Measurements from ENCODE around the gene KRTAP4-5.
"Not testable (repeated sequence)": the region's sequence is repeated elsewhere in the genome, so short reads cannot be mapped to it uniquely, and the experiment has no call there.

Gene KRTAP4-5

GRCh38 chr17:41176744-41177387 is 27.2 kb upstream of the KRTAP4-5 start:
- WGBS (ENCODE audit: insufficient coverage, insufficient read length): no CpG with 5 or more reads among the region's 3 CpGs
- H3K4me3 ChIP-seq (ENCODE audit: low read length): no peak overlapping the region
- DNase-seq (ENCODE audit: low read depth, low spot score): no peak

GRCh38 chr17:41171886-41172285 is 22.3 kb upstream of the KRTAP4-5 start:
- no CpG with 5 or more reads among the region's 2 CpGs for WGBS (ENCODE audit: insufficient coverage, insufficient read length)
- no peak for DNase-seq (ENCODE audit: low read depth, low spot score)

More at GRCh38 chr17:41176744-41177387, 27.2 kb upstream of the KRTAP4-5 start:
- H3K36me3 ChIP-seq (ENCODE audit: control insufficient read depth, insufficient read depth, low read length): no peaks in the 10 kb centered on the region
- H3K9me3 ChIP-seq (ENCODE audit: control insufficient read depth, insufficient read depth, low read length): no peaks in the 10 kb centered on the region
- no peaks in the 10 kb centered on the region for H3K27me3 ChIP-seq (ENCODE audit: control insufficient read depth, insufficient read depth, low read length)
- no peak overlapping the region for H3K27ac ChIP-seq (ENCODE audit: low read length)
- H3K4me1 ChIP-seq (ENCODE audit: control insufficient read depth, insufficient read depth, low read length): no peaks in the 10 kb centered on the region; the same call in 1 of the 2 replicates

DNA sequence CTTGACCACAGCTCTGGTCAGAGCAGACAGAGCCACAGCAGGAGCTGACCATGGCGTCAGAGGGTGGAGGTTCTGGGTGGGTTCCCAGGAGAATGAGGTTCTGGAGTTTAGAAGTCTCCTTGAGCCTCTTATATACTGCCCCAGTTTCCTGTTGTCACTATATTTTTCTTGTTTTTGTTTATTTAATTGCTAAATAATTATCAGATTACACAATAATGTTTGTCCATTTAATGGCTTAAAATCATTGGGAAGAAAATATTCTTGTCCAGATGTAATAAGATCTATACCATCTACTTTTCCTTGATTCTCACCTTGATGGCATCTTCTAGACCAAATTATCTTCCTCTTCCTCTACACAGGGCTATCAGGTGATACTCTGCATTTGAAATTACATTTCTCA is 18.5 kb upstream of the KRTAP4-5 start, which contains the start of gene KRTAP4-3:
Gene KRTAP4-3 (minus strand): TSS at position 101 of the 400 bp plus-strand sequence. CDS start 49 bp downstream, at position 52.
- no CpG with 5 or more reads among the region's 1 CpG for WGBS (ENCODE audit: insufficient coverage, insufficient read length)
- Histone ChIP-seq H3K36me3 (ENCODE audit: control insufficient read depth, insufficient read depth, low read length) (no peaks in the 10 kb centered on the region), H3K9me3 (ENCODE audit: control insufficient read depth, insufficient read depth, low read length) (no peaks in the 10 kb centered on the region), H3K27ac (ENCODE audit: low read length) (no peak within 1 kb of the TSS), H3K4me1 (ENCODE audit: control insufficient read depth, insufficient read depth, low read length) (no peaks in the 10 kb centered on the region), H3K4me3 (ENCODE audit: low read length) (no peak within 1 kb of the TSS), H3K27me3 (ENCODE audit: control insufficient read depth, insufficient read depth, low read length) (no peaks in the 10 kb centered on the region)
- DNase-seq (ENCODE audit: low read depth, low spot score): no peak

More at GRCh38 chr17:41171886-41172285, 22.3 kb upstream of the KRTAP4-5 start:
- Histone ChIP-seq H3K27ac (ENCODE audit: low read length) (no peak overlapping the region), H3K4me1 (ENCODE audit: control insufficient read depth, insufficient read depth, low read length) (no peaks in the 10 kb centered on the region), H3K9me3 (ENCODE audit: control insufficient read depth, insufficient read depth, low read length) (no peaks in the 10 kb centered on the region), H3K4me3 (ENCODE audit: low read length) (no peak overlapping the region), H3K27me3 (ENCODE audit: control insufficient read depth, insufficient read depth, low read length) (no peaks in the 10 kb centered on the region), H3K36me3 (ENCODE audit: control insufficient read depth, insufficient read depth, low read length) (no peaks in the 10 kb centered on the region)

DNA sequence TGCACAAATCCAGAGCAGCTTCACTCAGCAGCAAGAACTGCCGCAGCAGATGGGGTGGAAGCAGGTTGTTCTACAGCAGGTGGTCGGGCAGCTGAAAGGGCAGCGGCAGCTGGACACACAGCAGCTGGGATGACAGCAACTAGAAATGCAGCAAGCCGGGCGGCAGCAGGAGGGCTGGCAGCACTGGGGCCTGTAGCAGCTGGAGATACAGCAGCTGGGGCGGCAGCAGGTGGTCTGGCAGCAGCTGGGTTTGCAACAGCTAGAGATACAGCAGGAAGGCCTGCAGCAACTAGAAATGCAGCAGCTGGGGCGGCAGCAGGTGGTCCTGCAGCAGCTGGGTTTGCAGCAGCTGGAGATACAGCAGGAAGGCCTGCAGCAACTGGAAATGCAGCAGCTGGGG is 17.9 kb upstream of the KRTAP4-5 start:
- WGBS (ENCODE audit: insufficient coverage, insufficient read length): no CpG with 5 or more reads among the region's 7 CpGs
- no peaks in the 10 kb centered on the region for H3K4me1 ChIP-seq (ENCODE audit: control insufficient read depth, insufficient read depth, low read length)
- no peak for DNase-seq (ENCODE audit: low read depth, low spot score)
- H3K36me3 ChIP-seq (ENCODE audit: control insufficient read depth, insufficient read depth, low read length): no peaks in the 10 kb centered on the region
- H3K27ac ChIP-seq (ENCODE audit: low read length): no peak overlapping the region
- no peak overlapping the region for H3K4me3 ChIP-seq (ENCODE audit: low read length)
- no peaks in the 10 kb centered on the region for H3K9me3 ChIP-seq (ENCODE audit: control insufficient read depth, insufficient read depth, low read length)
- no peaks in the 10 kb centered on the region for H3K27me3 ChIP-seq (ENCODE audit: control insufficient read depth, insufficient read depth, low read length)

GRCh38 chr17:41163828-41164227 is 14.2 kb upstream of the KRTAP4-5 start:
- no peak for DNase-seq (ENCODE audit: low read depth, low spot score)
- H3K27me3 ChIP-seq (ENCODE audit: control insufficient read depth, insufficient read depth, low read length): no peaks in the 10 kb centered on the region
- H3K27ac ChIP-seq (ENCODE audit: low read length): no peak overlapping the region
- H3K4me3 ChIP-seq (ENCODE audit: low read length): no peak overlapping the region
- H3K9me3 ChIP-seq (ENCODE audit: control insufficient read depth, insufficient read depth, low read length): no peaks in the 10 kb centered on the region
- peaks cover 3% of the 10 kb centered on the region; the same call in 1 of the 2 replicates for H3K4me1 ChIP-seq (ENCODE audit: control insufficient read depth, insufficient read depth, low read length)
- no CpG with 5 or more reads among the region's 7 CpGs for WGBS (ENCODE audit: insufficient coverage, insufficient read length)
- no peaks in the 10 kb centered on the region for H3K36me3 ChIP-seq (ENCODE audit: control insufficient read depth, insufficient read depth, low read length)

DNA sequence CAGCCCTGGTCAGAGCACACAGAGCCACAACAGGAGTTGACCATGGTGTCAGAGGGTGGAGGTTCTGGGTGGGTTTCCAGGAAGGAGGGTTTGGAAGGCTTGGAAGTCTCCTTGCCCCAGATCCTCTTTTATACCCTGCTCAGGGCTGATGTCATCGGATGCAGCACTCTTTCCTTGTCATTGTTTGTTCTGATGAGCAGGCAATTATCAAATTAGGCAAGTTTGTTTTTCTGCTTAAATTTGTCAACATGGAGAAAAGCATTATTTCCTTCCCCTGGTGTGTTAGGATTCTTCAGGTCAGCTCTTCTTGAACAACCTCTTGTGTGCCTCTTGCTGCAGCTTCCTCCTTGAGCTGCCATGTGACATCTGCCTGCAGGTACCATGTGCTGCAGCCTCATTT is 11.0 kb upstream of the KRTAP4-5 start, which contains the start of gene KRTAP4-4:
Gene KRTAP4-4 (minus strand): TSS at position 101 of the 400 bp plus-strand sequence. CDS start 57 bp downstream, at position 44.
- no peaks in the 10 kb centered on the region for H3K9me3 ChIP-seq (ENCODE audit: control insufficient read depth, insufficient read depth, low read length)
- no peak for DNase-seq (ENCODE audit: low read depth, low spot score)
- WGBS (ENCODE audit: insufficient coverage, insufficient read length): no CpG with 5 or more reads among the region's 1 CpG

DNA sequence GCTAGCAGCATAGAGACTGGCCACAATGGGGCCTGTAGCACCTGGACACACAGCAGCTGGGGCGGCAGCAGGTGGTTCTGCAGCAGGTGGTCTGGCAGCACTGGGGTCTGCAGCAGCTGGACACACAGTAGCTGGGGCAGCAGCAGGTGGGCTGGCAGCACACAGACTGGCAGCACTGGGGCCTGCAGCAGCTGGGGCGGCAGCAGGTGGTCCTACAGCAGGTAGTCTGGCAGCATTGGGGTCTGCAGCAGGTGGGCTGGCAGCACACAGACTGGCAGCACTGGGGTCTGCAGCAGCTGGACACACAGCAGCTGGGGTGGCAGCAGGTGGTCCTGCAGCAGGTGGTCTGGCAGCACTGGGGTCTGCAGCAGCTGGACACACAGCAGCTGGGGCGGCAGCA is 10.6 kb upstream of the KRTAP4-5 start:
- not testable (repeated sequence) for H3K4me3 ChIP-seq (ENCODE audit: low read length); H3K27me3 ChIP-seq (ENCODE audit: control insufficient read depth, insufficient read depth, low read length)
- WGBS (ENCODE audit: insufficient coverage, insufficient read length): no CpG with 5 or more reads among the region's 3 CpGs

More for the DNA sequence above, 11.0 kb upstream of the KRTAP4-5 start, which contains the start of gene KRTAP4-4:
- Histone ChIP-seq H3K27me3 (ENCODE audit: control insufficient read depth, insufficient read depth, low read length) (no peaks in the 10 kb centered on the region), H3K4me1 (ENCODE audit: control insufficient read depth, insufficient read depth, low read length) (peaks cover 3% of the 10 kb centered on the region; the same call in 1 of the 2 replicates), H3K36me3 (ENCODE audit: control insufficient read depth, insufficient read depth, low read length) (no peaks in the 10 kb centered on the region), H3K4me3 (ENCODE audit: low read length) (no peak within 1 kb of the TSS), H3K27ac (ENCODE audit: low read length) (no peak within 1 kb of the TSS)

DNA sequence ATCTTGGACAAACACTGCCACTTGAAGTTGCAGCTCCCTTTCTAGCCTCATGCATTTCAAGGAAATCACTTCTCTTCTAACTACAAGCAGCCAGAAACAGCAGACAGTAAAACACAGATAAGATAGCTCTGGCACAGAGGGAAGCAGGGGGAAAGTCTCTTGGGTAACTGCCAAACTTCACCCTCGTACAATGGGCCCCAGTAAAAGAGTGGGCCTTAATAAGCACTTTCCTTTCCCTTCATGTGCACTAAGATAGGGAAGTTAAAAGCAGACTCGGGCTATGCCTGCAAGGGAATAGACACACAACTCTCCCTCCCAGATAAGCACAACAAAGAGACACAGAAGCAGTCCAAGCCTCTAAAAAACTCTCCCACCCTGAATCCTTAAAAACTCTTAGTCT is 4.2 kb upstream of the KRTAP4-5 start:
- Histone ChIP-seq H3K27me3 (ENCODE audit: control insufficient read depth, insufficient read depth, low read length) (no peaks in the 10 kb centered on the region), H3K27ac (ENCODE audit: low read length) (no peak overlapping the region), H3K9me3 (ENCODE audit: control insufficient read depth, insufficient read depth, low read length) (no peaks in the 10 kb centered on the region), H3K4me3 (ENCODE audit: low read length) (no peak overlapping the region), H3K4me1 (ENCODE audit: control insufficient read depth, insufficient read depth, low read length) (no peaks in the 10 kb centered on the region), H3K36me3 (ENCODE audit: control insufficient read depth, insufficient read depth, low read length) (no peaks in the 10 kb centered on the region)
- no peak for DNase-seq (ENCODE audit: low read depth, low spot score)
- no CpG with 5 or more reads among the region's 2 CpGs for WGBS (ENCODE audit: insufficient coverage, insufficient read length)

More for the DNA sequence above, 10.6 kb upstream of the KRTAP4-5 start:
- not testable (repeated sequence) for H3K4me1 ChIP-seq (ENCODE audit: control insufficient read depth, insufficient read depth, low read length); H3K27ac ChIP-seq (ENCODE audit: low read length); H3K9me3 ChIP-seq (ENCODE audit: control insufficient read depth, insufficient read depth, low read length); H3K36me3 ChIP-seq (ENCODE audit: control insufficient read depth, insufficient read depth, low read length); DNase-seq (ENCODE audit: low read depth, low spot score)

GRCh38 chr17:41151525-41151924 is 1.9 kb upstream of the KRTAP4-5 start:
- Histone ChIP-seq H3K27me3 (ENCODE audit: control insufficient read depth, insufficient read depth, low read length) (no peaks in the 10 kb centered on the region), H3K27ac (ENCODE audit: low read length) (no peak overlapping the region), H3K9me3 (ENCODE audit: control insufficient read depth, insufficient read depth, low read length) (no peaks in the 10 kb centered on the region), H3K36me3 (ENCODE audit: control insufficient read depth, insufficient read depth, low read length) (no peaks in the 10 kb centered on the region), H3K4me1 (ENCODE audit: control insufficient read depth, insufficient read depth, low read length) (no peaks in the 10 kb centered on the region), H3K4me3 (ENCODE audit: low read length) (no peak overlapping the region)
- no peak for DNase-seq (ENCODE audit: low read depth, low spot score)
- WGBS (ENCODE audit: insufficient coverage, insufficient read length): no CpG with 5 or more reads among the region's 2 CpGs

- Histone ChIP-seq H3K27me3 (ENCODE audit: control insufficient read depth, insufficient read depth, low read length) (no peaks in the 10 kb centered on the region), H3K9me3 (ENCODE audit: control insufficient read depth, insufficient read depth, low read length) (no peaks in the 10 kb centered on the region), H3K27ac (ENCODE audit: low read length) (no peak overlapping the region), H3K36me3 (ENCODE audit: control insufficient read depth, insufficient read depth, low read length) (no peaks in the 10 kb centered on the region), H3K4me1 (ENCODE audit: control insufficient read depth, insufficient read depth, low read length) (no peaks in the 10 kb centered on the region), H3K4me3 (ENCODE audit: low read length) (no peak overlapping the region)
- DNase-seq (ENCODE audit: low read depth, low spot score): no peak
- no CpG with 5 or more reads among the region's 4 CpGs for WGBS (ENCODE audit: insufficient coverage, insufficient read length)
Observed at GRCh38 chr17:41150026-41150425, 401 bp upstream of the KRTAP4-5 start.
